ENCODE results near the gene SDK1.

DNA sequence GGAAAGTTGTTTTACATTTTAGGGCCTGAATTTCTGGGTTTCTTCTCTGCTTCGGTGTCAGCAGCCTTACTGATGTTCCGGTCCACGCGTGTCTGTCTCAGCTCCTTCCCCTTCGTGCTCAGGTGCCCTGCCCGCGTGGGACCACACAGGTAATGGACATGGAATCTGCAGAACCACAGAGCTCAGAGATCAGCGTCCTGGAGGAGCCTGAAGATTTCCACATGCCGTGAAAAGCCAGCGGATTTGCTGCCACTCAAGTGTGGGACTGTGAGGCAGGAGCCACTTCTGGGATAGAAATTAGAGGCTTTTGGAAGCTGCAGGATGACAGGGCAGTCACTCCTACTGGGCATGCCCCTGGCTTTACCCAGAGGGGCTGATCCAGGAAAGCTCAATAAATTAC is 714.9 kb downstream of the SDK1 start:
- TF ChIP-seq, protein P1, sequence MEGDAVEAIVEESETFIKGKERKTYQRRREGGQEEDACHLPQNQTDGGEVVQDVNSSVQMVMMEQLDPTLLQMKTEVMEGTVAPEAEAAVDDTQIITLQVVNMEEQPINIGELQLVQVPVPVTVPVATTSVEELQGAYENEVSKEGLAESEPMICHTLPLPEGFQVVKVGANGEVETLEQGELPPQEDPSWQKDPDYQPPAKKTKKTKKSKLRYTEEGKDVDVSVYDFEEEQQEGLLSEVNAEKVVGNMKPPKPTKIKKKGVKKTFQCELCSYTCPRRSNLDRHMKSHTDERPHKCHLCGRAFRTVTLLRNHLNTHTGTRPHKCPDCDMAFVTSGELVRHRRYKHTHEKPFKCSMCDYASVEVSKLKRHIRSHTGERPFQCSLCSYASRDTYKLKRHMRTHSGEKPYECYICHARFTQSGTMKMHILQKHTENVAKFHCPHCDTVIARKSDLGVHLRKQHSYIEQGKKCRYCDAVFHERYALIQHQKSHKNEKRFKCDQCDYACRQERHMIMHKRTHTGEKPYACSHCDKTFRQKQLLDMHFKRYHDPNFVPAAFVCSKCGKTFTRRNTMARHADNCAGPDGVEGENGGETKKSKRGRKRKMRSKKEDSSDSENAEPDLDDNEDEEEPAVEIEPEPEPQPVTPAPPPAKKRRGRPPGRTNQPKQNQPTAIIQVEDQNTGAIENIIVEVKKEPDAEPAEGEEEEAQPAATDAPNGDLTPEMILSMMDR (IDR thresholded peaks at IDR 0.05) = no peak
- no peak for TF ChIP-seq POLR2A (IDR thresholded peaks at IDR 0.05)

Measured in uterus (tissue), 2 donors.